NCI-H2171 (cell line): ENCODE measurements around the gene GRIK4.
"Not testable (repeated sequence)": the region's sequence is repeated elsewhere in the genome, so short reads cannot be mapped to it uniquely, and the experiment has no call there.

Experiments
- DNase-seq: peaks from one replicate; lab custom pipeline; 2025; lab: John Stamatoyannopoulos, UW

Gene GRIK4

GRCh38 chr11:120998581-120998980, 487.0 kb downstream of the GRIK4 start:
- DNase-seq, result no peak

GRCh38 chr11:121004206-121004840, 492.8 kb downstream of the GRIK4 start:
- DNase-seq, result no peak

GRCh38 chr11:121006922-121007321, 495.4 kb downstream of the GRIK4 start:
- no peak for DNase-seq

- DNase-seq, result no peak
Observed at GRCh38 chr11:121008551-121008950, 497.0 kb downstream of the GRIK4 start.

- DNase-seq, result no peak
Observed at GRCh38 chr11:121012091-121012490, 500.5 kb downstream of the GRIK4 start.

- no peak for DNase-seq
Observed at GRCh38 chr11:121018746-121019145, 507.2 kb downstream of the GRIK4 start.

GRCh38 chr11:121021718-121022117, 510.2 kb downstream of the GRIK4 start:
- DNase-seq, result not testable (repeated sequence)

GRCh38 chr11:121023848-121024751, 512.6 kb downstream of the GRIK4 start, which contains the start of gene TBCEL:
TSS of gene TBCEL (plus strand) at chr11:121024102. CDS start at chr11:121045691, 21,589 bp downstream.
- DNase-seq, result peak; percentile 52

- no peak for DNase-seq
Observed at GRCh38 chr11:121024989-121025388, 513.4 kb downstream of the GRIK4 start.

- no peak for DNase-seq
Observed at GRCh38 chr11:121029153-121029552, 517.6 kb downstream of the GRIK4 start.

- DNase-seq, result no peak
Observed at GRCh38 chr11:121029813-121030445, 518.4 kb downstream of the GRIK4 start.

- DNase-seq, result no peak
Observed at GRCh38 chr11:121031167-121031566, 519.6 kb downstream of the GRIK4 start.

GRCh38 chr11:121031648-121032047, 520.1 kb downstream of the GRIK4 start:
- DNase-seq, result not testable (repeated sequence)

- DNase-seq, result no peak
Observed at GRCh38 chr11:121032546-121032945, 521.0 kb downstream of the GRIK4 start.

GRCh38 chr11:121033635-121034034, 522.1 kb downstream of the GRIK4 start:
- DNase-seq, result no peak

GRCh38 chr11:121035169-121035755, 523.7 kb downstream of the GRIK4 start:
- DNase-seq, result no peak

GRCh38 chr11:121035780-121036179, 524.2 kb downstream of the GRIK4 start:
- DNase-seq, result no peak

- DNase-seq, result no peak
Observed at GRCh38 chr11:121037016-121037415, 525.5 kb downstream of the GRIK4 start.
